Anterior cingulate cortex (tissue), 58 donors: Measurements from ENCODE around the gene FAM219A.
"Not testable (repeated sequence)": the region's sequence is repeated elsewhere in the genome, so short reads cannot be mapped to it uniquely, and the experiment has no call there.

ENCODE experiments used
- DNase-seq, 58 donors: peaks; one replicate each; lab custom pipeline; 2025; lab: John Stamatoyannopoulos, UW

The FAM219A gene

DNA sequence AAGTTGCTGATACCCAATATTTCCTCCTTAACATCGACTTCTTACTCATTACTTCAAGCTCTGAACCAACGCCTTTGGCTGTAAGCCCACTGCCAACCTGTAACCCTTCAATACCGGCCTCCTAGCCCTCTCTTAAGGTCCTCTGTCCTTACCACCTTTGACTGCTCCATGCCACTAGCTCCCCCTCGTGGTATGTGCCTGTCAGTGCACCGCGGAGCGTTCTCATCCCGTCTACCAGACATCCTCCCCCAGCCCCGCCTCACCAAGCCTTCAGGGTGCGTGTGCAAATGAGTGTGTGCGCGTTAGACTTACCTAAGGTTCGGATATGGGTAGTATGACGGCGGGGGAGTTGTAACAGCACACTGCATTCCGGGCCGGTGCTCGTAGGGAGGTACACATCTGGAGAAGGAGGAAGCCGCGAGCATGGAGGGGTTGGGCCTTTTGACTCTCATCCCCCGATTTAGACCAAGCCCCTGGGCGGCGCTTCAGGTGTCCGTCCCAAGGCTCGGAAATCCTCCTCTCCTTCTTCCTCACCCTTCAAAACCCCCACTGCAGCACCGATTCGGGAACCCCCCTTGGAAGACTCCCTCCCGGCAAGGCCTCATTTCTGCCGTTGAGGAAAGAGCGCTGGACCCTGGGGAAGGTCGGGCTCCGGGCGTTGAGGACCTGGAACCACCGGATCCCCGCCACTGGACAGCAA is 78.9 kb downstream of the FAM219A start:
- peak in 55 of 58 donors; percentile 17 to 88 (median 66) for DNase-seq

- no peak for DNase-seq
Observed at GRCh38 chr9:34378376-34379060, 79.9 kb downstream of the FAM219A start.

DNA sequence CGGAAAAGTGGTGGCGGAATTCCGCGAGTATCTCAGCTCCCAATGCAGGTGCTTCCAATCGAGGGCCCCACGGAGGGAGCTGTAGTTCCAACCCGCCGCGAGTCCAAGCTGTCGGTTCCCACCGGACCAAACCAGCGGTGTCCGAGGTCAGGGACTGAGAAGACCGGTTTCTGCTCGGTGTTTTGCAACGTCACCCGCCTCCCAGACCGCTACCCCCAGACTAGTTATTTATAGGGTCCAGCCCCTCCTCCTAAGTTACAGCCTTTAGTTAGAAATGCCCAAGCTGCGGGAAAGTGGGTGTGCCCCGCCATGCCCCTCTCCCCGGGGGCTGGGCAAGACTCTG is 81.0 kb downstream of the FAM219A start:
- peak in 9 of 58 donors; percentile 48 to 69 (median 61) for DNase-seq

- peak; percentile 41 to 95 (median 90) for DNase-seq
Observed at GRCh38 chr9:34376596-34377403, 81.6 kb downstream of the FAM219A start, which contains the start of gene MYORG. TSS of gene MYORG (minus strand) at chr9:34376898. CDS start at chr9:34372943, 3,955 bp downstream.

DNA sequence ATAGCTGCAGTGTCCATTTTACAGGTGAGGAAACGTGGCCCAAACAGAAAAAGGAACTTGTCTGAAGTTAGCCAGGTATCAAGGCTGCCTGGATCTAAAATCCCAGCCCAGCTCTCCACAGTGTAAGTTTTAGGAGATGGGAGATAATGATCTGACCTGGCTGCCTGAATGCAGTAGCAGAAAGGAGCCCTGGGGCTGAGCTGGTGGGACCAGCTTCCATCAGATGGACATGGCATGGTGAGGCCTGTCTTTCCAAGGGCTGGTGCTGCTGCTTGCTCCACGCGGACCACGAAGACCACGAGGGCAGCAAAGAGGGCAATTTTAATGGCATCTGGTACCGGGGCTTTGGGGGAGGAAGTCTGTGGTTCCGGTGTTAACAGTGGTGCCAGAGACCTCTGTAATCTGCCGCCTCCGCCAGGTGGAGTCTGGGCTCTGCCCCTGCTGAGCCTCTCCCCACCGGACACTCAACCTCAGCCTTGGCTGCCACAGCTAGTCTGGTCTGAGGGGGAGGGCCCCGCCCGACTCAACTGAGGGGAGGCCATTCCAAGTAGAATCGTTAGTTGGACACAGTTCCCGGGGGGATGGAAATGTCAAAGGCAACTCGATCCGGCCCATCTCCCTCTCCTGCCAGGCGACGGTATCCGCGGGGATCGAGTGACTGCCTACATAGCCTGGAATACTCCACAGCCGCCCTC is 82.3 kb downstream of the FAM219A start:
- DNase-seq, result peak in 29 of 58 donors; percentile 12 to 73 (median 52)

DNA sequence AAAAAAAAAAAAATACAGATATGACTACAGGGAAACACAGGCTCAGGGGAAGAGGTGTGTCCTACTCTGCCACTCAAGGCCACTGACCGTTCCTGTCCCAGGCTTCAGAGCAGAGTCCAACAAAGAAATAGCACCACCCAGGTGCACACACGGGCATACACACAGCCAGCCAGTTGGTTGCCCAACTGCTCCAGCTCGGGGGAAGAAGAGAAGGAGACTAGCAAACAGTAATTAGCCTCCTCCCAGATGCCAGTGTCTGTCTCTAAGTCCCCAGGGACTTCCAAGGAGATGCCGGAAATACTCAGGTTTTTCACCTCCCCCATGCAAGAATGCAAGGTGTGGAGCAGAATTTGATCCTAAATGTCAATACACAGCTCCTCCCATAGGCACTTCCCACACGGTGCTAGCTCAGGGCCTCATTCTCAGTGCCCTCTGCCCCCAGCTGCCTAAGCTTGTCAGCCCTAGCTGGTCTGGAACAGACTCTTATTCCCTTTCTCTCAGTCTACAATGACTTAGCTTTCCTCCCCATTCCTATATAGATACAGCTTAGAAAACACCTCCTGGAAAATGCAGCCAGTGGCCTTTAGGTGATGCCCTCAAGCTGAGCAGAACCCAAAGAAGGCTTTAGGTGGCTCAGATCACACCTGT is 83.3 kb downstream of the FAM219A start:
- DNase-seq, result no peak

GRCh38 chr9:34374339-34374738 is 84.0 kb downstream of the FAM219A start:
- no peak for DNase-seq

GRCh38 chr9:34373749-34374148 is 84.6 kb downstream of the FAM219A start:
- no peak for DNase-seq

GRCh38 chr9:34372467-34373011 is 85.8 kb downstream of the FAM219A start:
- no peak for DNase-seq

DNA sequence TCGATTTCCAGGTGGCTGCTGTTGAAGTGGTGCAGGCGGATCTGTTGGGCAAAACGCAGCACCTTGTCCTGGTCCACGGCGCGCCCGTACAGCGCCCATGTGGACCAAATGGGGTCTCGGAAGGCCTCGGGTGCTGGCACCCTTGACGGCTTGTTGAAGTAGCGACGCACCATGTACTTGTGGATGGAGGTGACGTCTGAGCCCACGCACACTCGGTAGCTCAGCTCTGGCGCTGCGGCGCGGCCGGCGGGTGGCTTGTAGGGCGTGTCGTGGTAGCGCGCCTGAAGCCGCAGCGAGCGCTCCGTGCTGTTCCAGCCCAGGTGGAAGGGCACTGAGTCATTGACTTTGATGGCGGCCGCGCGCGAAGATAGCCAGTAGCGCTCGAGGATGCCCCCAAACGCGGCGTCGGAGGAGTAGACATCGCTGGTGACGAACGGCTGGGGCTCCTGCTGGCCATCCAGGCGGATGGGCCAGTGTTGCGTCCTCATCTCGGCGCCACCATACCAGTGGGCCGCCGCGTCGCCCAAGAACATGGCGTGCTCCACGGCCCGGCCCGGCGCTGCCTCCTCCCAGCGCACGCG is 86.4 kb downstream of the FAM219A start:
- DNase-seq, result no peak

DNA sequence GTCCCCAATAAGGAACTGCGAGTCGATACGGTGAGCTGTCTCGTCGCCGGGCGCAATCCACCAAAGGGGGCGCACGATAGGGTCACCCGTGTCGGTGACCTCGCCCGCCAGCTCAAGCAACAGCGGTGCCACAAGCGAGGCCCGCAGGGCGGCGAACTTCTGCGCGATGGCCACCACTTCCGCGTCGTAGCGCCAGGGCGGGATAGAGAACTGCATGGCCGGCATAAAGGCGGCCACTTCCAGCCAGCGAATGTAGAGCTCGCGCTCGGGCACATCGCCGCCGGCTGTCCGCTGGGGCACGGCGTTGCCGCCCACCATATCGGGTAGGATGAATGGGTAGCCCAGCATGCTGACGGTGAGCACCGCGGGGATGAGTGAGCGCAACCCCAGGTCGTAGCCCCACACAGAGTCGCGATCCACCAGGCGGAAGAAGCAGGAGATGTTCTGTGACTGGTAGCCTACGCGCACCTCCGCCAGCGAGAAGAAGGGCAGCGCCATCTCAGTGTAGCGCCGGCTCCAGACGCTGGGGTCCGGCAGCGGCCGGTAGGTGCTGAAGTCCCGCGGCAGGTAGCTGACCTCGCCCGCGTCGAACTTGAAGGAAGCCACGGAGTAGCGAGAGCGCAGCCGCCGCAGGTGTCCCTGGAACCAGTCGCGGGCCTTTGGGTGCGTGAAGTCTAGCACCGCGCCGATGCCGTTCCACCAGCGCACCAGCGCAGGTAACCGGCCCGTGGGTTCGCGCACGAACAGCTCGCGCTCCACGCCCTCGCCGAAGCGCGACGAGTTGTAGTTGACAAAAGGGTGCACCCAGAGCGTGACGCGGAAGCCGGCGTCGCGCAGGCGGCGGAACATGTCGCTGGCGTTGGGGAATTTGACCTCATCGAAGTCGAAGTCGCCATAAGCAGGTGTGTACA is 87.1 kb downstream of the FAM219A start:
- DNase-seq, result no peak

- no peak for DNase-seq
Observed at GRCh38 chr9:34370335-34370969, 87.9 kb downstream of the FAM219A start.

GRCh38 chr9:34369636-34370035 is 88.7 kb downstream of the FAM219A start:
- DNase-seq, result no peak

GRCh38 chr9:34368796-34369195 is 89.6 kb downstream of the FAM219A start:
- not testable (repeated sequence) for DNase-seq

- not testable (repeated sequence) for DNase-seq
Observed at GRCh38 chr9:34367751-34368410, 90.5 kb downstream of the FAM219A start.

DNA sequence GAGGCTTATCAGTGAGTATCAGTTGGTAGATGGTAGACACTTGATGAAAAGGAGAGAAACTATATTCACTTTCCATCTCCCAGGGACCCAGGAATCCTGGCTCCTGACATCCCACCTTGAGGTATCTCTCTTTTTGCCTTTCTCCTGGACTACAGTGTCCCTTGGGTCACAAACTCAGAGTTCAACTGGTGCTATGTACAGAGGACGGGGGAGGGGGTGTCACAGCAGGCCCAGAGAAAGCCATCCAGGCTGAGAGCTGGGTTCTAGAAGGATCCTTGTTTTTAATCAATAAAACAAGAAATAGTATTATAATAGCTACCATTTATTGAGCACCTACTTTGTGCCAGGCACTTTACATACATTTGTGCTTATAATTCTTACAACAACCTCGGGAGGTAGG is 92.0 kb downstream of the FAM219A start:
- no peak for DNase-seq

DNA sequence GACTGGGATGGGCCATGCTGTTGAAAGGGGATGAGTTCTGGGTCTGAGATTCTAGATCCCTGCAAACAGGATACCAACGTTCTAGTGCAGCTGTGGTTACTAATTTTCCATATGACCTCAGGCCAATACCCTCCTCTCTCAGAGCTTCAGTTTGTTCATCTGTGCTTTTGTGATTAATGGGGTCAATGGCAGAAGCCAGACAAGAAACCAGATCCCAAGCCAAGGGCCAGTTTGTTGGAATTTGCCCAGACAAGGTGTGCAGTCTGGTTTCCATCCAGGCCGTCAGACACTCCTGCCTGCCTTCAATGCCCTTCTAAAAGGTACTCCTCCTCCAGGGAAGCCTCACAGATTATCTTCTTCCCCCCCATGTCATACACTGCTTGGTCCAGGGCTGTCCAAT is 93.1 kb downstream of the FAM219A start:
- no peak for DNase-seq
